HG03025 (cell line): ENCODE measurements around the gene CCN6.

Experiments
- ATAC-seq: cut with Tn5 transposase; IDR thresholded peaks from one replicate; pipeline ENCODE4 v1.9.1; 2021; ENCODE audit warnings: mild to moderate bottlenecking, moderate library complexity; ENCODE audit not compliant: unreplicated experiment, low FRiP score

Gene CCN6

GRCh38 chr6:112054001-112054400 is at the start of gene CCN6:
CCN6 (plus strand) TSS chr6:112054104; CDS start chr6:112054358, 254 bp downstream.
- ATAC-seq, result no peak

- no peak for ATAC-seq
These were observed 49.5 kb upstream of the CCN6 start for GRCh38 chr6:112004201-112005012.

- no peak for ATAC-seq
These were observed 48.9 kb upstream of the CCN6 start for GRCh38 chr6:112005013-112005371.

GRCh38 chr6:112007254-112007653 is 46.6 kb upstream of the CCN6 start:
- no peak for ATAC-seq

- ATAC-seq, result no peak
These were observed 46.1 kb upstream of the CCN6 start for GRCh38 chr6:112007805-112008204.

GRCh38 chr6:112008482-112008881 is 45.4 kb upstream of the CCN6 start:
- no peak for ATAC-seq

GRCh38 chr6:112010328-112010727 is 43.6 kb upstream of the CCN6 start:
- ATAC-seq, result no peak

GRCh38 chr6:112013051-112013450 is 40.9 kb upstream of the CCN6 start:
- ATAC-seq, result no peak

- no peak for ATAC-seq
These were observed 39.4 kb upstream of the CCN6 start for GRCh38 chr6:112014483-112014882.

- ATAC-seq, result no peak
These were observed 38.2 kb upstream of the CCN6 start for GRCh38 chr6:112015725-112016124.

- ATAC-seq, result no peak
These were observed 37.6 kb upstream of the CCN6 start for GRCh38 chr6:112016320-112016719.

GRCh38 chr6:112017169-112017568 is 36.7 kb upstream of the CCN6 start:
- ATAC-seq, result no peak

GRCh38 chr6:112017760-112018537 is 36.0 kb upstream of the CCN6 start:
- ATAC-seq, result no peak

GRCh38 chr6:112018619-112019416 is 35.1 kb upstream of the CCN6 start:
- no peak for ATAC-seq

GRCh38 chr6:112019589-112019988 is 34.3 kb upstream of the CCN6 start:
- no peak for ATAC-seq

GRCh38 chr6:112021691-112022310 is 32.1 kb upstream of the CCN6 start:
- no peak for ATAC-seq

- no peak for ATAC-seq
These were observed 31.2 kb upstream of the CCN6 start for GRCh38 chr6:112022749-112023148.

- ATAC-seq, result no peak
These were observed 29.4 kb upstream of the CCN6 start for GRCh38 chr6:112024464-112024863.

GRCh38 chr6:112026933-112027332 is 27.0 kb upstream of the CCN6 start:
- no peak for ATAC-seq

- ATAC-seq, result no peak
These were observed 25.8 kb upstream of the CCN6 start for GRCh38 chr6:112027942-112028674.
